ENCODE measurements around the gene DOK3. TPM values are rescaled to one million over a fixed set of nuclear protein-coding genes. Genes with fewer than 3 reads are reported as not detected.
A peak's percentile ranks its signal among the peaks of the same experiment; 100 is the strongest.

Gene DOK3
- total RNA-seq (113 and 115 TPM in 2 replicates), polyA plus RNA-seq (78.4 and 103 TPM in 2 replicates), polyA minus RNA-seq (91.5 and 98.5 TPM in 2 replicates)
- total RNA-seq (2013): 31.5 TPM

- peak; percentile 81 for DNase-seq
- Histone ChIP-seq H3K27me3 (replicated peaks in 1 of 4; ENCODE audit: control extremely low read depth in 1 of 4, control insufficient read depth in 3 of 4, insufficient read depth in 4 of 4, low read length in 3 of 4) (no peaks in the 10 kb centered on the region), H3K9me3 (ENCODE audit: control extremely low read depth in 1 of 3, control insufficient read depth in 2 of 3, insufficient read depth in 1 of 3, low read length in 2 of 3) (no peaks in the 10 kb centered on the region), H3K79me2 (ENCODE audit: control insufficient read depth, insufficient read depth, low read length) (peaks cover 55% of the 10 kb centered on the region), H2AFZ (ENCODE audit: insufficient read depth, low read depth, low read length, poor library complexity, severe bottlenecking) (peak within 1 kb of the TSS; percentile 63), H3K4me2 (replicated peaks; ENCODE audit: low read depth, low read length, poor library complexity, severe bottlenecking) (peak within 1 kb of the TSS; percentile 97), H3K4me1 (ENCODE audit: control insufficient read depth in 2 of 2, insufficient read depth in 2 of 2, low read length in 2 of 2) (peaks cover 38 to 53% of the 10 kb centered on the region in 2 donors), H3K4me3 (ENCODE audit: control extremely low read depth in 1 of 5, extremely low read depth in 1 of 5, insufficient read depth in 1 of 5, low read depth in 2 of 5, low read length in 4 of 5) (peak within 1 kb of the TSS; percentile 57 to 95 (median 75)), H3K27ac (ENCODE audit: low read length in 2 of 2) (peak within 1 kb of the TSS; percentile 91 to 96), H3K36me3 (replicated peaks in 1 of 2; ENCODE audit: control extremely low read depth in 1 of 2, control insufficient read depth in 1 of 2, extremely low read depth in 1 of 2, insufficient read depth in 2 of 2, low read length in 1 of 2) (peaks cover 0 to 55% of the 10 kb centered on the region in 2 experiments), H4K20me1 (ENCODE audit: control insufficient read depth, insufficient read depth, low read length, poor library complexity, severe bottlenecking) (peaks cover 24% of the 10 kb centered on the region), H3K9ac (ENCODE audit: low read length) (peak within 1 kb of the TSS; percentile 86)
- TF ChIP-seq CTCF (IDR thresholded peaks at IDR 0.05) (no peak), EZH2 (IDR thresholded peaks at IDR 0.05; ENCODE audit: borderline replicate concordance, insufficient read depth, low read depth, low read length, poor library complexity, severe bottlenecking) (no peak)
- Mint-ChIP-seq H3K9me3 (ENCODE audit: insufficient read depth) (no peaks in the 10 kb centered on the region), H3K4me1 (peaks cover 55% of the 10 kb centered on the region), H3K27me3 (no peaks in the 10 kb centered on the region), H3K27ac (peak within 1 kb of the TSS; percentile 98), H3K4me3 (peak within 1 kb of the TSS; percentile 94)
- ChIA-PET CTCF (interaction anchor here (0.9 to 5.5 kb wide), 9 partner anchors 10 to 120 kb away, joined by 3 to 70 read pairs (median 7); partner anchors contain the start of genes PDLIM7 and TMED9), POLR2A (interaction anchor here (0.9 to 4.1 kb wide), 6 partner anchors 9 to 106 kb away, joined by 3 to 19 read pairs (median 6); partner anchors contain the start of genes GRK6 and PDLIM7)
- WGBS (ENCODE audit: insufficient coverage): 0% methylated on average over 16 of the region's 20 CpGs
- ATAC-seq (ENCODE audit: low read depth): peak; percentile 39
- intact Hi-C loops (cut with micrococcal nuclease): loop anchor here (5.0 kb wide), 1 partner anchor 207 kb away; the partner anchor contains the start of genes PRELID1 and RAB24
Measured at GRCh38 chr5:177509381-177509951, at the start of gene DOK3. Gene DOK3 (minus strand): TSS chr5:177509826. CDS start chr5:177509540, 286 bp downstream.

GRCh38 chr5:177557796-177558195 is 48.2 kb upstream of the DOK3 start:
- intact Hi-C loops (cut with micrococcal nuclease): no loop called here
- Mint-ChIP-seq H3K9me3 (ENCODE audit: insufficient read depth) (no peaks in the 10 kb centered on the region), H3K4me1 (peaks cover 16% of the 10 kb centered on the region), H3K27me3 (no peaks in the 10 kb centered on the region), H3K4me3 (no peak overlapping the region), H3K27ac (no peak overlapping the region)
- Histone ChIP-seq H2AFZ (ENCODE audit: insufficient read depth, low read depth, low read length, poor library complexity, severe bottlenecking) (no peak overlapping the region), H3K4me2 (replicated peaks; ENCODE audit: low read depth, low read length, poor library complexity, severe bottlenecking) (no peak overlapping the region), H3K36me3 (replicated peaks in 1 of 2; ENCODE audit: control extremely low read depth in 1 of 2, control insufficient read depth in 1 of 2, extremely low read depth in 1 of 2, insufficient read depth in 2 of 2, low read length in 1 of 2) (peaks cover 0 to 2% of the 10 kb centered on the region in 2 experiments), H3K9ac (ENCODE audit: low read length) (no peak overlapping the region), H3K9me3 (ENCODE audit: control extremely low read depth in 1 of 3, control insufficient read depth in 2 of 3, insufficient read depth in 1 of 3, low read length in 2 of 3) (peaks cover 0 to 4% (median 0%) of the 10 kb centered on the region in 3 donors), H3K27ac (ENCODE audit: low read length in 2 of 2) (no peak overlapping the region), H3K4me3 (ENCODE audit: control extremely low read depth in 1 of 5, extremely low read depth in 1 of 5, insufficient read depth in 1 of 5, low read depth in 2 of 5, low read length in 4 of 5) (no peak overlapping the region), H3K27me3 (replicated peaks in 1 of 4; ENCODE audit: control extremely low read depth in 1 of 4, control insufficient read depth in 3 of 4, insufficient read depth in 4 of 4, low read length in 3 of 4) (no peaks in the 10 kb centered on the region), H3K79me2 (ENCODE audit: control insufficient read depth, insufficient read depth, low read length) (peaks cover 27% of the 10 kb centered on the region), H3K4me1 (ENCODE audit: control insufficient read depth in 2 of 2, insufficient read depth in 2 of 2, low read length in 2 of 2) (peaks cover 12 to 16% of the 10 kb centered on the region in 2 donors), H4K20me1 (ENCODE audit: control insufficient read depth, insufficient read depth, low read length, poor library complexity, severe bottlenecking) (peaks cover 11% of the 10 kb centered on the region)
- ATAC-seq (ENCODE audit: low read depth) (no peak), DNase-seq (no peak)
- TF ChIP-seq EZH2 (IDR thresholded peaks at IDR 0.05; ENCODE audit: borderline replicate concordance, insufficient read depth, low read depth, low read length, poor library complexity, severe bottlenecking): no peak
- CTCF ChIA-PET: interaction anchor here (0.8 to 1.0 kb wide), 2 partner anchors 48 to 153 kb away, joined by 3 read pairs; no protein-coding TSS in a partner anchor
- POLR2A ChIA-PET: interaction anchor here (0.5 kb wide), 1 partner anchor 558 kb away, joined by 3 read pairs; no protein-coding TSS in a partner anchor
- WGBS (ENCODE audit: insufficient coverage): no CpG with 5 or more reads among the region's 5 CpGs
